GM12875 (cell line): ENCODE data around the gene MAS1.

Experiments
- H3K4me3 ChIP-seq: one replicate; pipeline ENCODE4 v1.5.1; 2011; ENCODE audit warnings: low read depth, low read length, control low read depth
- CTCF ChIP-seq: IDR thresholded peaks from 2 replicates; pipeline ENCODE4 v1.5.1; 2011; ENCODE audit warnings: low read depth, mild to moderate bottlenecking, control low read depth, inconsistent platforms, low read length, moderate library complexity, borderline replicate concordance; ENCODE audit not compliant: insufficient read depth

The MAS1 gene

GRCh38 chr6:159893064-159893463 lies 2.3 kb downstream of the MAS1 start:
- no peak overlapping the region for H3K4me3 ChIP-seq
- TF ChIP-seq CTCF, result no peak

DNA sequence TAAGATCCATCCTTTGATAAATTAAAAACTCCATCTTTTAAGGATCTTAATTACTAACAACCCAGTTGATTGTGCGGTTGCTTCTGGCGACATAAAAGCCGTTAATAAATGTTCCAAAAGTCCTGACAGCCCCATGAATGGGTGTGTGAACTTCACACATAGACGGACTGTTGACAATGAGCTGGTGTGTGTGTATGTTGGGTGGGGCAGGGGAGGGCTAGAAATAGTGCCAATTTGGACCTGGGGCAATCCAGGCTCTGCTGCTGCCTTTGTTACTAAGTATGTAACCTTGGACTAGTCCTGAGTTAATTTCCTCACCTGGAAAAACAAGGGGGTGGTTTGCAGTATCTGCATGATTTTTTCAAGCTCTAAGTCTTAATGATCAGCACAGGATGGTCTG lies 4.2 kb downstream of the MAS1 start:
- TF ChIP-seq CTCF, result no peak

GRCh38 chr6:159897603-159898002 lies 6.8 kb downstream of the MAS1 start:
- H3K4me3 ChIP-seq, result no peak overlapping the region
- TF ChIP-seq CTCF, result no peak

More for the DNA sequence above, 4.2 kb downstream of the MAS1 start:
- H3K4me3 ChIP-seq, result no peak overlapping the region

DNA sequence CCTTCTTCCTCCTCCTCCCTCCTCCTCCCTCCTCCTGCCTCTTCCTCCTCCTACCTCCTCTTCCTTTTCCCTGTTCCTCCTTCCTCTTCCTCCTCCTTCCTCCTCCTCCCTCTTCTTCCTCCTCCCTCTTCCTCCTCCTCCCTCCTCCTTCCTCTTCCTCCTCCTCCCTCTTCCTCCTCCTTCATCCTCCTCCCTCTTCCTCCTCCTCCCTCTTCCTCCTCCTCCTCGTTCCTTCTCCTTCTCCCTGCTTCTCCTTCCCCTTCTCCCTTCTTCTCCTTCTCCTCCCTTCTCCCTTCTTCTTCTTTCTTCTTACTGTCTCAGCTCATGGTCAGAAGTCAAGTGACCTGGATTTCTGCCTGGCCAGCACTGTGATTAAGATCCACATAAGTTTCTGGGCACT lies 7.7 kb downstream of the MAS1 start:
- TF ChIP-seq CTCF, result no peak
- H3K4me3 ChIP-seq, result no peak overlapping the region

GRCh38 chr6:159899994-159900745 lies 9.4 kb downstream of the MAS1 start:
- no peak overlapping the region for H3K4me3 ChIP-seq

DNA sequence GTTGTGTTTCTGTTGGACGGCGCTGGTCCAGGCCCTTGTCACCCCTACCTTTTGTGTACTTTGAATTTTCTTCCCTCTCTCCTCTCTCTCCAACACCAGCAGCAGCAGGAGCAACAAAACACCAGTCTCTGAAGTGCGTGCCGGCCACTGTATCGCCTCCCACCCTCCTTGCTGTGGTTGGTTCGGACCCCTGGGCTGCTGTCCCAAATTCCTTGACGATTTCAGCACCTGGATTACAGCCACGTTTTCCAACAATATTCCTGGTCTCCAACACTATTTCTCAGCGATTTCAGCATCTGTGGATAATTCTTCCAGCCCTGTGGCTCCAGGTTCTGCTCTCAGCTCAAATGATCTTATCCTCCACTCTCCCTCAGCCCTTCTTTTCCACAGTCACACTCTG lies 11.8 kb downstream of the MAS1 start:
- no peak for TF ChIP-seq CTCF
- no peak overlapping the region for H3K4me3 ChIP-seq

More at GRCh38 chr6:159899994-159900745, 9.4 kb downstream of the MAS1 start:
- no peak for TF ChIP-seq CTCF

DNA sequence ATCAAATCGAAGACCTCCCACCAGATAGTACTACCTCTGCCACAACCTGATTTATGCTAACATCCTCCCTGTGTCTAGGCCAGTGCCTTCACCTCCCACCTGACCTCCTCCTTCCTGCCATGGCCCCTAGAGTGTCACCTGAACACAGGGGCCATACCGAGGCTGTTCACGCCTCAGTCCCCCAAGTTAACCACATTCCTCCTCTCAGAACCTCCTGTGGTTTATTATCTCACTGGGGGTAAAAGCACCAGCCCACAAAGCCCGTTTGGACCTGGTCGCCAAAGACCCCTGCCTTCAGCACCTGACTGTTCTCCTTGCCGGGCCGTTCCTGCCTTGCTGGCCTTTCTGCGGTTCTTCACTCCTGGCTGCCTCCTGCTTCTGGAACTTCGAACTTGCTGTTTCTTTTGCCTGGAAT lies 13.7 kb downstream of the MAS1 start:
- TF ChIP-seq CTCF, result no peak
- no peak overlapping the region for H3K4me3 ChIP-seq
